HEK293 (cell line): ENCODE measurements around the gene RHBDD1.

Experiments
- BCL11A ChIP-seq: fragments of 450-650 bp; formaldehyde crosslinking; IDR thresholded peaks from 2 replicates; pipeline ENCODE4 v1.5.1; 2016; ENCODE audit warnings: low read depth, missing biosample characterization, missing genetic modification characterization
- HOXA7 ChIP-seq: sonication (generic); formaldehyde crosslinking; IDR thresholded peaks from 2 replicates; pipeline ENCODE4 v1.8.1; 2022; ENCODE audit warnings: missing genetic modification reagents, borderline replicate concordance
- INSM2 ChIP-seq: fragments of 450-650 bp; formaldehyde crosslinking; IDR thresholded peaks from 2 replicates; pipeline ENCODE4 v1.5.1; 2016; ENCODE audit warnings: missing biosample characterization, missing genetic modification characterization
- PRDM10 ChIP-seq: fragments of 450-650 bp; formaldehyde crosslinking; IDR thresholded peaks from 2 replicates; pipeline ENCODE4 v1.5.1; 2016; ENCODE audit warnings: missing biosample characterization, missing genetic modification characterization
- REPIN1 ChIP-seq: fragments of 450-650 bp; formaldehyde crosslinking; IDR thresholded peaks from 2 replicates; pipeline ENCODE4 v1.5.1; 2017; ENCODE audit warnings: missing biosample characterization, missing genetic modification characterization, low read depth
- SALL2 ChIP-seq: fragments of 450-650 bp; formaldehyde crosslinking; IDR thresholded peaks from 2 replicates; pipeline ENCODE4 v1.5.0; 2017; ENCODE audit warnings: missing biosample characterization, mild to moderate bottlenecking, missing genetic modification characterization, borderline replicate concordance
- ZBTB1 ChIP-seq: fragments of 450-650 bp; formaldehyde crosslinking; IDR thresholded peaks from 2 replicates; pipeline ENCODE4 v1.5.1; 2016; ENCODE audit warnings: missing biosample characterization, missing genetic modification characterization
- ZBTB44 ChIP-seq: fragments of 450-650 bp; IDR thresholded peaks from 2 replicates; pipeline ENCODE4 v1.5.1; 2018; ENCODE audit warnings: missing biosample characterization, mild to moderate bottlenecking, missing genetic modification characterization
- ZEB2 ChIP-seq: fragments of 450-650 bp; formaldehyde crosslinking; IDR thresholded peaks from 2 replicates; pipeline ENCODE4 v1.5.1; 2016; ENCODE audit warnings: missing biosample characterization, missing genetic modification characterization
- ZFP37 ChIP-seq: fragments of 450-650 bp; formaldehyde crosslinking; IDR thresholded peaks from 2 replicates; pipeline ENCODE4 v1.5.1; 2016; ENCODE audit warnings: missing biosample characterization, missing genetic modification characterization
- ZIC2 ChIP-seq: fragments of 450-650 bp; formaldehyde crosslinking; IDR thresholded peaks from 2 replicates; pipeline ENCODE4 v1.5.1; 2016; ENCODE audit warnings: missing biosample characterization, missing genetic modification characterization
- ZNF10 ChIP-seq: fragments of 450-650 bp; formaldehyde crosslinking; IDR thresholded peaks from 2 replicates; pipeline ENCODE4 v1.5.1; 2017; ENCODE audit warnings: missing biosample characterization, missing genetic modification characterization
- ZNF148 ChIP-seq: fragments of 450-650 bp; formaldehyde crosslinking; IDR thresholded peaks from 2 replicates; pipeline ENCODE4 v1.5.0; 2017; ENCODE audit warnings: missing biosample characterization, missing genetic modification characterization, borderline replicate concordance
- ZNF157 ChIP-seq: fragments of 450-650 bp; formaldehyde crosslinking; IDR thresholded peaks from 2 replicates; pipeline ENCODE4 v1.5.1; 2016; ENCODE audit warnings: missing biosample characterization, missing genetic modification characterization
- ZNF16 ChIP-seq: fragments of 450-650 bp; formaldehyde crosslinking; IDR thresholded peaks from 2 replicates; pipeline ENCODE4 v1.5.1; 2016; ENCODE audit warnings: low read depth, missing biosample characterization, missing genetic modification characterization
- ZNF184 ChIP-seq: fragments of 450-650 bp; IDR thresholded peaks from 2 replicates; pipeline ENCODE4 v1.5.1; 2018; ENCODE audit warnings: missing biosample characterization, mild to moderate bottlenecking, missing genetic modification characterization
- ZNF19 ChIP-seq: fragments of 450-650 bp; formaldehyde crosslinking; IDR thresholded peaks from 2 replicates; pipeline ENCODE4; 2016; ENCODE audit warnings: missing biosample characterization, missing genetic modification characterization, low read depth
- ZNF239 ChIP-seq: fragments of 450-650 bp; formaldehyde crosslinking; IDR thresholded peaks from 2 replicates; pipeline ENCODE4 v1.5.1; 2016; ENCODE audit warnings: missing biosample characterization, missing genetic modification characterization
- ZNF354C ChIP-seq: fragments of 450-650 bp; formaldehyde crosslinking; IDR thresholded peaks from 2 replicates; pipeline ENCODE4 v1.5.1; 2016; ENCODE audit warnings: missing biosample characterization, missing genetic modification characterization, low read depth, borderline replicate concordance
- ZNF394 ChIP-seq: fragments of 450-650 bp; formaldehyde crosslinking; IDR thresholded peaks from 2 replicates; pipeline ENCODE4 v1.5.1; 2016; ENCODE audit warnings: missing biosample characterization, missing genetic modification characterization, mild to moderate bottlenecking, moderate library complexity, borderline replicate concordance
- ZNF416 ChIP-seq: fragments of 450-650 bp; formaldehyde crosslinking; IDR thresholded peaks from 2 replicates; pipeline ENCODE4 v1.5.1; 2016; ENCODE audit warnings: missing biosample characterization, missing genetic modification characterization
- ZNF600 ChIP-seq: fragments of 450-650 bp; formaldehyde crosslinking; IDR thresholded peaks from 2 replicates; pipeline ENCODE4 v1.5.1; 2016; ENCODE audit warnings: missing biosample characterization, missing genetic modification characterization
- ZNF621 ChIP-seq: fragments of 450-650 bp; formaldehyde crosslinking; IDR thresholded peaks from 2 replicates; pipeline ENCODE4 v1.5.1; 2017; ENCODE audit warnings: missing biosample characterization, missing genetic modification characterization
- ZNF629 ChIP-seq: fragments of 450-650 bp; formaldehyde crosslinking; IDR thresholded peaks from 2 replicates; pipeline ENCODE4 v1.5.1; 2017; ENCODE audit warnings: missing biosample characterization, missing genetic modification characterization
- ZNF645 ChIP-seq: fragments of 450-650 bp; formaldehyde crosslinking; IDR thresholded peaks from 2 replicates; pipeline ENCODE4; 2016; ENCODE audit warnings: missing biosample characterization, missing genetic modification characterization
- ZNF777 ChIP-seq: fragments of 450-650 bp; formaldehyde crosslinking; IDR thresholded peaks from 2 replicates; pipeline ENCODE4 v1.5.1; 2017; ENCODE audit warnings: missing biosample characterization, missing genetic modification characterization, borderline replicate concordance

RHBDD1 gene

GRCh38 chr2:226799211-226799975, 36.5 kb upstream of the RHBDD1 start, which contains the start of gene IRS1 (continued):
- no peak for TF ChIP-seq BCL11A (tag by site-specific recombination)
- TF ChIP-seq ZBTB1 (tag by site-specific recombination) = no peak
- no peak for TF ChIP-seq ZNF16 (tag by site-specific recombination)
- 0 out of 2 replicates have a peak, but pooled peaks have one; percentile 59 for TF ChIP-seq ZFP37 (tag by site-specific recombination)
- TF ChIP-seq ZNF394 (tag by site-specific recombination) = no peak
- no peak for TF ChIP-seq HOXA7 (CRISPR knock-in tag)
- TF ChIP-seq ZIC2 (tag by site-specific recombination) = 0 out of 2 replicates have a peak, but pooled peaks have one; percentile 6
- TF ChIP-seq ZNF600 = 0 out of 2 replicates have a peak, but pooled peaks have one; percentile 12
- TF ChIP-seq ZBTB44 = peak; percentile 74; the same call in 1 of the 2 replicates
- TF ChIP-seq INSM2 = no peak
- TF ChIP-seq ZNF629 = no peak
- no peak for TF ChIP-seq ZNF239
- no peak for TF ChIP-seq REPIN1 (tag by site-specific recombination)
- no peak for TF ChIP-seq ZNF645 (tag by site-specific recombination)
- TF ChIP-seq ZNF416 (tag by site-specific recombination) = no peak
- TF ChIP-seq ZNF184 (tag by site-specific recombination) = no peak
- TF ChIP-seq ZNF19 (tag by site-specific recombination) = no peak
- TF ChIP-seq PRDM10 (tag by site-specific recombination) = 0 out of 2 replicates have a peak, but pooled peaks have one; percentile 26
- TF ChIP-seq ZNF621 (tag by site-specific recombination) = no peak
- no peak for TF ChIP-seq ZNF157 (tag by site-specific recombination)
- TF ChIP-seq SALL2 (tag by site-specific recombination) = no peak
- no peak for TF ChIP-seq ZNF148
- no peak for TF ChIP-seq ZNF354C (tag by site-specific recombination)
- 0 out of 2 replicates have a peak, but pooled peaks have one; percentile 15 for TF ChIP-seq ZEB2 (tag by site-specific recombination)
- 0 out of 2 replicates have a peak, but pooled peaks have one; percentile 27 for TF ChIP-seq ZNF777 (tag by site-specific recombination)
- no peak for TF ChIP-seq ZNF10 (tag by site-specific recombination)
